Brain microvascular endothelial cell (primary cell): ENCODE data around the gene CHRND.

Experiments
- DNase-seq: peaks from one replicate; pipeline ENCODE4 v3.0.0-alpha.2; 2020
- H3K27ac ChIP-seq: fragments of 250-450 bp; sonication (Bioruptor Pico); 2 replicates; pipeline ENCODE4 v1.5.1; 2020; ENCODE audit warnings: mild to moderate bottlenecking, moderate library complexity
- H3K27me3 ChIP-seq: fragments of 250-450 bp; sonication (Bioruptor Pico); replicated peaks from 2 replicates; pipeline ENCODE4 v1.5.1; 2020; ENCODE audit warnings: mild to moderate bottlenecking
- H3K36me3 ChIP-seq: fragments of 250-450 bp; sonication (Bioruptor Pico); replicated peaks from 2 replicates; pipeline ENCODE4 v1.5.1; 2020; ENCODE audit warnings: mild to moderate bottlenecking
- H3K4me3 ChIP-seq: 2 replicates; pipeline ENCODE4 v1.5.1; 2011; ENCODE audit warnings: low read depth, mild to moderate bottlenecking, control low read depth, low read length, moderate library complexity
- in situ Hi-C: cut with HindIII; loops from 2 replicates; pipeline ENCODE4 v1.10.0; 2017; ENCODE audit warnings: low sequenced_read_pairs, low pct_ligation_motif_present
- TF ChIP-seq, protein P1 (sequence below): IDR thresholded peaks from 2 replicates; pipeline ENCODE4 v1.5.1; 2011; ENCODE audit warnings: low read depth, mild to moderate bottlenecking, moderate library complexity, low read length, control low read depth, inconsistent platforms; ENCODE audit errors: missing control alignments

CHRND gene

DNA sequence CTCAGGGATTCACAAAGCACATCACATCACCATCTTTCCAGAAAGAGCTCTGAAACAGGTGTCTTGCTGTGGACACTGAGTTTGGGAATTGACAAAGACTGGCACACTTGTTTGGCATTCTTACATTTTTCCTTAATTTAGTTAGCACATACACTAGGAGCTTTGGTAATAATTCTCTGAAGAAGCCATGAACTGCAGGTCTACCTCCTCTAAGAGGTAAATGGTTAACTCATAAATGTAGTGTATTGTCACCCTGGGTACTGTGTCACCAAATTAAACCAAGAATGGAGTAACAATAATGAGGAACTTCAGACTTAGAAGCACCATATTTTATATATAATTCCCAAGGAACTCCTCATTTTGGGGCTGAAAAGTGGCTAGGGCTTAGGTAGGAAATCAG is 47.1 kb downstream of the CHRND start:
- Histone ChIP-seq H3K4me3 (no peak overlapping the region), H3K27me3 (no peaks in the 10 kb centered on the region), H3K27ac (no peak overlapping the region), H3K36me3 (peaks cover 39% of the 10 kb centered on the region)
- in situ Hi-C loops = no loop called here
- no peak for DNase-seq
- TF ChIP-seq, protein P1, sequence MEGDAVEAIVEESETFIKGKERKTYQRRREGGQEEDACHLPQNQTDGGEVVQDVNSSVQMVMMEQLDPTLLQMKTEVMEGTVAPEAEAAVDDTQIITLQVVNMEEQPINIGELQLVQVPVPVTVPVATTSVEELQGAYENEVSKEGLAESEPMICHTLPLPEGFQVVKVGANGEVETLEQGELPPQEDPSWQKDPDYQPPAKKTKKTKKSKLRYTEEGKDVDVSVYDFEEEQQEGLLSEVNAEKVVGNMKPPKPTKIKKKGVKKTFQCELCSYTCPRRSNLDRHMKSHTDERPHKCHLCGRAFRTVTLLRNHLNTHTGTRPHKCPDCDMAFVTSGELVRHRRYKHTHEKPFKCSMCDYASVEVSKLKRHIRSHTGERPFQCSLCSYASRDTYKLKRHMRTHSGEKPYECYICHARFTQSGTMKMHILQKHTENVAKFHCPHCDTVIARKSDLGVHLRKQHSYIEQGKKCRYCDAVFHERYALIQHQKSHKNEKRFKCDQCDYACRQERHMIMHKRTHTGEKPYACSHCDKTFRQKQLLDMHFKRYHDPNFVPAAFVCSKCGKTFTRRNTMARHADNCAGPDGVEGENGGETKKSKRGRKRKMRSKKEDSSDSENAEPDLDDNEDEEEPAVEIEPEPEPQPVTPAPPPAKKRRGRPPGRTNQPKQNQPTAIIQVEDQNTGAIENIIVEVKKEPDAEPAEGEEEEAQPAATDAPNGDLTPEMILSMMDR = no peak

DNA sequence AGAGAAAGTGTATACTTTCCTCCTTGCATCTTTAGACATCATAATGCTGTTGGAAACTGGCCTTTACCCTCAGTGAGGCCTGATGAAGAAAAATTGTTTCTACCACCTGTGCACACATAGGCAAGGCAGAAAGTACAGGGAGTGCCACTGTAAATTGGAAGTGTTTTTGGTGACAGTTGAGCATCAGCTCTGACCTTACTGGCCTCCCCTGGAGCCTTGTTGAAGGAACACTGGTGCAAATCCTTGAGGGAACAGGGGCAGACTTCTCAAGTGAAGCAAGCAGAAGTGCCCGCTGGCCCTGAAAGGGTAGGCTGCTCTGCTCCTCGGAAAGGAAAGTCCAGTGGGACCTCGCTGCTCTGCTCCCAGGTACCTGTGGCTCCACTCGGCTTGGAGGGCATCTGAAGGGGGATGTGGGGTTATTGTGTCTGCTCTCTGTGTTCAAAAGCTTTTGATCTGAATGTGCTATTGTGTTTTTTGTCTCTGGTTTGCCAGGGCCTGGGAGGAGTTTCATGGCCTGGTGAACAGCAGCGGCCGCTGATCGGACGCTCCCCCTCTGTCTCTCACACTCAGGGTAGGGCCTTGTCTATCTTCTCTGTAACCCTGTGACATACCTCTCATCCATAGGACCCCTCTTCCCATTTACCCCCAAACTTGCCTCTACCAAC is 47.9 kb downstream of the CHRND start:
- TF ChIP-seq, protein P1 = no peak
- DNase-seq = no peak

DNA sequence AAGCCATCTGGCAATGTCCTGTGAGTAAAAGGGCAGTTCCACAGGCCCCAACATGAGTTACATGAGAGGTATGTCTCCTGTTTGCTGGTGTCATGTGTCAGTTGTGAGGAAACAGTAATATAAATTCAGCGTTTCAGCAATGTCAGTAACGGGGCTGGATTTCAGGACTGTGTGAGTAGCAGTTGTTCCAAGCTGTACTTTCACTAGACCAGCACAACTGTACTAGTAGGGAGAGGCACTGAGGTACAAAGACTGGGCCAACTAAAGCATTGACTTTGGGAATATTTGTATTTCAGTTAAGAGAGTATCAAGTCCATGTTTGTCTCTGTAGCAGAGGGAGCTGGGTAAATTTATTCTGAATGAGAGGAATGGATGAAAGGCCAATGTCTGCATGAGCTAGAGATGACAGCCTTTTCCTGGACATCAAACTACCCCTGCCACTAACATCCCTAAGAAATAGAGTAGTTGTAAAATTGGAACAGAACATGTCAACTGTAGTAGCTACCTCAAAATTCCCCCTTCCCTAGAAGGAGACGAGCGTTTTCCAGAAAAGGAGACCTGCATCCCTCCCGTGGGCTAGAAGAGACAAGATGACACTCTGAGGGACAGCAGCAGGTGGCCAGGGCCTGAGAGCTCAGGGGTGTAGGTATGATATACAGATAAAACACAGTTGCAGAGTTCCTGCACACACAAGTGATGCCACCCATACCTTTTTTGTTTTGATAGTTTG is 48.9 kb downstream of the CHRND start:
- H3K27ac ChIP-seq = no peak overlapping the region
- TF ChIP-seq, protein P1 = no peak
- H3K4me3 ChIP-seq = no peak overlapping the region
- no peaks in the 10 kb centered on the region for H3K27me3 ChIP-seq
- no peak for DNase-seq
- H3K36me3 ChIP-seq = peaks cover 24% of the 10 kb centered on the region
- in situ Hi-C loops = no loop called here

More for the DNA sequence above, 47.9 kb downstream of the CHRND start:
- Histone ChIP-seq H3K27me3 (no peaks in the 10 kb centered on the region), H3K4me3 (no peak overlapping the region), H3K27ac (no peak overlapping the region), H3K36me3 (peaks cover 33% of the 10 kb centered on the region)
- in situ Hi-C loops = no loop called here

DNA sequence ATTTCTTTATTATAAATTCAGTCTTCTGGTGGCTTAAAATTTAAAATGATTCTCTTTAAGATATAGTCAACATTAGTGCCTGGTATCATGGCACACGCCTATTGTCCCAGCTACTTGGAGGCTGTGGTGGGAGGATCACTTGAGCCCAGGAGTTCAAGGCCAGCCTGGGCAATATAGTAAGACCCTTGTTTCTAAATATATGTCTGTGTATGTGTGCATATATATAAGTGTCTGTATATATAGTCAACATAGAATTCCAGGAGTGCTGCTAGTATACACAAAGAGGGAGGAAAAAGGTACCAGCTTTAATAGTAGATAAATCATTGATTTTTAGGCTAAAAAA is 49.4 kb downstream of the CHRND start:
- H3K27ac ChIP-seq = no peak overlapping the region
- H3K4me3 ChIP-seq = no peak overlapping the region
- in situ Hi-C loops = no loop called here
- no peak for DNase-seq
- H3K36me3 ChIP-seq = peaks cover 19% of the 10 kb centered on the region
- no peaks in the 10 kb centered on the region for H3K27me3 ChIP-seq
- TF ChIP-seq, protein P1 = no peak

DNA sequence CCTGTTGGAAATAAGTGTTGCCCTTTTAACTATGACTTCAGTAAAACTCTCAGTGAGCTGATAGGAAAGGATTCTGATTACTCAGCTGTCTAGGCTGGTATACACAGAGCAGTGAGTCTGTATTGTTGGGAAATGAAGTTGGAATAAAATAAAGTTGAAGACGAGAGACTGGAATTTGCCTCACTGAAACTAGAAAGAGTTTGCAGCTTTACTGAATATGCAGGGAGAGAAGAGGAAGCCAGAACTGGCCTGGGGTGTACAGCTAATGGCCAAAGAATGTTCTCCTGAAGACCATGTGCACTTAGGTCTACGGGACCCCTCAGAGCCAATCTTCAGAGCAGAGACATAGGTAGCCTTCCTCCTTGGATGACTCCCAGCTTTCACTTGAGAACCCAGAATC is 51.0 kb downstream of the CHRND start:
- Histone ChIP-seq H3K4me3 (no peak overlapping the region), H3K27me3 (no peaks in the 10 kb centered on the region), H3K36me3 (peaks cover 20% of the 10 kb centered on the region), H3K27ac (no peak overlapping the region)
- DNase-seq = peak; percentile 10
- in situ Hi-C loops = no loop called here
- TF ChIP-seq, protein P1 = no peak

DNA sequence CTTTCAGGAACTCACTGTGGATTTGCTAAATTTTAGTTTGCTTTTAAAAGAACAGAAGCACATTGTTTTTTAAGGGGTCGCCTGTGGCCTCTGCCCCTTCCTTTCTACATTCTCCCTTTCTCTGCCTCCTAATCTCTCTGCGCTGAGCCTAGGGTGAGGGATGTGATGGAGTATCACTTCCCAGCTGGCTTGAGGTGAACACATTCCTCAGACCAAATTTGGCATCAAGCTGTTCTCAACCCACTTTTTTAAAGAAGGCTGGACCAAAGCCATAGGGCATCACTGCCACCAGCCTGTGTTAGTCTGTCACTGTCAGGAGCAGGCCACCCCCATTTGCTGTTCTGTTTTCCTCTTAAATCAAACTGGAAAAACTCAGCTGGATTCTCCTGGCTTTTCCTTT is 51.9 kb downstream of the CHRND start:
- TF ChIP-seq, protein P1 = no peak
- no peak for DNase-seq
- no peak overlapping the region for H3K4me3 ChIP-seq
- H3K36me3 ChIP-seq = peaks cover 18% of the 10 kb centered on the region
- in situ Hi-C loops = no loop called here
- no peaks in the 10 kb centered on the region for H3K27me3 ChIP-seq
- no peak overlapping the region for H3K27ac ChIP-seq
